ENCODE results near the gene NUCKS1.

NUCKS1 gene

GRCh38 chr1:205703072-205703471 lies 46.9 kb downstream of the NUCKS1 start:
- TF ChIP-seq ARNTL (CRISPR knock-in tag; IDR thresholded peaks at IDR 0.05; ENCODE audit: borderline replicate concordance, low read depth) (no peak), ZNF8 (CRISPR knock-in tag; IDR thresholded peaks at IDR 0.05) (no peak), BACH2 (CRISPR knock-in tag; IDR thresholded peaks at IDR 0.05; ENCODE audit: borderline replicate concordance) (no peak), PPARA (CRISPR knock-in tag; IDR thresholded peaks at IDR 0.05; ENCODE audit: borderline replicate concordance) (no peak), POU6F1 (CRISPR knock-in tag; IDR thresholded peaks at IDR 0.05; ENCODE audit: borderline replicate concordance, low read depth) (no peak), OSR1 (CRISPR knock-in tag; IDR thresholded peaks at IDR 0.05) (no peak), RARB (CRISPR knock-in tag; IDR thresholded peaks at IDR 0.05) (no peak), ZNF565 (CRISPR knock-in tag; conservative IDR thresholded peaks at IDR 0.05; ENCODE audit: low read depth) (no peak), SNAI2 (CRISPR knock-in tag; IDR thresholded peaks at IDR 0.05) (no peak), TOX (CRISPR knock-in tag; IDR thresholded peaks at IDR 0.05; ENCODE audit: borderline replicate concordance) (no peak), GLIS3 (CRISPR knock-in tag; IDR thresholded peaks at IDR 0.05) (no peak), ZNF70 (CRISPR knock-in tag; IDR thresholded peaks at IDR 0.05) (no peak), TCF4 (CRISPR knock-in tag; IDR thresholded peaks at IDR 0.05; ENCODE audit: borderline replicate concordance) (no peak), ZFP30 (CRISPR knock-in tag; IDR thresholded peaks at IDR 0.05) (no peak), ISL1 (CRISPR knock-in tag; IDR thresholded peaks at IDR 0.05) (no peak), ZFP3 (CRISPR knock-in tag; IDR thresholded peaks at IDR 0.05) (no peak)
- TF ChIP-seq, protein P1, sequence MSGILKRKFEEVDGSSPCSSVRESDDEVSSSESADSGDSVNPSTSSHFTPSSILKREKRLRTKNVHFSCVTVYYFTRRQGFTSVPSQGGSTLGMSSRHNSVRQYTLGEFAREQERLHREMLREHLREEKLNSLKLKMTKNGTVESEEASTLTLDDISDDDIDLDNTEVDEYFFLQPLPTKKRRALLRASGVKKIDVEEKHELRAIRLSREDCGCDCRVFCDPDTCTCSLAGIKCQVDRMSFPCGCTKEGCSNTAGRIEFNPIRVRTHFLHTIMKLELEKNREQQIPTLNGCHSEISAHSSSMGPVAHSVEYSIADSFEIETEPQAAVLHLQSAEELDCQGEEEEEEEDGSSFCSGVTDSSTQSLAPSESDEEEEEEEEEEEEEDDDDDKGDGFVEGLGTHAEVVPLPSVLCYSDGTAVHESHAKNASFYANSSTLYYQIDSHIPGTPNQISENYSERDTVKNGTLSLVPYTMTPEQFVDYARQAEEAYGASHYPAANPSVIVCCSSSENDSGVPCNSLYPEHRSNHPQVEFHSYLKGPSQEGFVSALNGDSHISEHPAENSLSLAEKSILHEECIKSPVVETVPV (CRISPR knock-in tag; IDR thresholded peaks at IDR 0.05), result no peak
- TF ChIP-seq, protein P2, sequence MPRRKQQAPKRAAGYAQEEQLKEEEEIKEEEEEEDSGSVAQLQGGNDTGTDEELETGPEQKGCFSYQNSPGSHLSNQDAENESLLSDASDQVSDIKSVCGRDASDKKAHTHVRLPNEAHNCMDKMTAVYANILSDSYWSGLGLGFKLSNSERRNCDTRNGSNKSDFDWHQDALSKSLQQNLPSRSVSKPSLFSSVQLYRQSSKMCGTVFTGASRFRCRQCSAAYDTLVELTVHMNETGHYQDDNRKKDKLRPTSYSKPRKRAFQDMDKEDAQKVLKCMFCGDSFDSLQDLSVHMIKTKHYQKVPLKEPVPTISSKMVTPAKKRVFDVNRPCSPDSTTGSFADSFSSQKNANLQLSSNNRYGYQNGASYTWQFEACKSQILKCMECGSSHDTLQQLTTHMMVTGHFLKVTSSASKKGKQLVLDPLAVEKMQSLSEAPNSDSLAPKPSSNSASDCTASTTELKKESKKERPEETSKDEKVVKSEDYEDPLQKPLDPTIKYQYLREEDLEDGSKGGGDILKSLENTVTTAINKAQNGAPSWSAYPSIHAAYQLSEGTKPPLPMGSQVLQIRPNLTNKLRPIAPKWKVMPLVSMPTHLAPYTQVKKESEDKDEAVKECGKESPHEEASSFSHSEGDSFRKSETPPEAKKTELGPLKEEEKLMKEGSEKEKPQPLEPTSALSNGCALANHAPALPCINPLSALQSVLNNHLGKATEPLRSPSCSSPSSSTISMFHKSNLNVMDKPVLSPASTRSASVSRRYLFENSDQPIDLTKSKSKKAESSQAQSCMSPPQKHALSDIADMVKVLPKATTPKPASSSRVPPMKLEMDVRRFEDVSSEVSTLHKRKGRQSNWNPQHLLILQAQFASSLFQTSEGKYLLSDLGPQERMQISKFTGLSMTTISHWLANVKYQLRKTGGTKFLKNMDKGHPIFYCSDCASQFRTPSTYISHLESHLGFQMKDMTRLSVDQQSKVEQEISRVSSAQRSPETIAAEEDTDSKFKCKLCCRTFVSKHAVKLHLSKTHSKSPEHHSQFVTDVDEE (CRISPR knock-in tag; IDR thresholded peaks at IDR 0.05), result no peak
- TF ChIP-seq, protein P3, sequence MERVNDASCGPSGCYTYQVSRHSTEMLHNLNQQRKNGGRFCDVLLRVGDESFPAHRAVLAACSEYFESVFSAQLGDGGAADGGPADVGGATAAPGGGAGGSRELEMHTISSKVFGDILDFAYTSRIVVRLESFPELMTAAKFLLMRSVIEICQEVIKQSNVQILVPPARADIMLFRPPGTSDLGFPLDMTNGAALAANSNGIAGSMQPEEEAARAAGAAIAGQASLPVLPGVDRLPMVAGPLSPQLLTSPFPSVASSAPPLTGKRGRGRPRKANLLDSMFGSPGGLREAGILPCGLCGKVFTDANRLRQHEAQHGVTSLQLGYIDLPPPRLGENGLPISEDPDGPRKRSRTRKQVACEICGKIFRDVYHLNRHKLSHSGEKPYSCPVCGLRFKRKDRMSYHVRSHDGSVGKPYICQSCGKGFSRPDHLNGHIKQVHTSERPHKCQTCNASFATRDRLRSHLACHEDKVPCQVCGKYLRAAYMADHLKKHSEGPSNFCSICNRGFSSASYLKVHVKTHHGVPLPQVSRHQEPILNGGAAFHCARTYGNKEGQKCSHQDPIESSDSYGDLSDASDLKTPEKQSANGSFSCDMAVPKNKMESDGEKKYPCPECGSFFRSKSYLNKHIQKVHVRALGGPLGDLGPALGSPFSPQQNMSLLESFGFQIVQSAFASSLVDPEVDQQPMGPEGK (CRISPR knock-in tag; IDR thresholded peaks at IDR 0.05; ENCODE audit: borderline replicate concordance), result no peak
- no peak for ATAC-seq

DNA sequence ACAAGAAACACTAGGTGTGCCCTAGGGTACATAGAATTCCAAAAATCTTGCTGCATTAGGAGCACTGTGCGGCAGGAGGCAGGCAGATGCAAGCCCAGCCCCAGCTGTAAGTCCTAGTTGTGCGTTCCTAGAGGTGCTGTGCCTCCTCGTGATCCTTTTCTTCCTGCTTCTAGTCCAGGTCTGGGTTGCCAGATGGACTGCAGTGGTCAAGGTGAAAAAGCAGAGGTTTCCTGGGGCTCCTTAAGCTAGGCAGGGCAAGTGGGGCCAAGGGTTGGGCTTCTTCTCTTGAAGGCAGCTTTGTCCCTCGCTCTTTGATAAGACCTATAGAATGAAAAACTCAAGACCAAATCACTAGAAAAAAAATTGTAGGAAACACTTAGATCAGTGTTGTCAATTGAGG lies 48.1 kb downstream of the NUCKS1 start:
- no peak for ATAC-seq
- TF ChIP-seq ZFP3 (CRISPR knock-in tag; IDR thresholded peaks at IDR 0.05), result no peak
- no peak for TF ChIP-seq SNAI2 (CRISPR knock-in tag; IDR thresholded peaks at IDR 0.05)
- TF ChIP-seq, protein P4, sequence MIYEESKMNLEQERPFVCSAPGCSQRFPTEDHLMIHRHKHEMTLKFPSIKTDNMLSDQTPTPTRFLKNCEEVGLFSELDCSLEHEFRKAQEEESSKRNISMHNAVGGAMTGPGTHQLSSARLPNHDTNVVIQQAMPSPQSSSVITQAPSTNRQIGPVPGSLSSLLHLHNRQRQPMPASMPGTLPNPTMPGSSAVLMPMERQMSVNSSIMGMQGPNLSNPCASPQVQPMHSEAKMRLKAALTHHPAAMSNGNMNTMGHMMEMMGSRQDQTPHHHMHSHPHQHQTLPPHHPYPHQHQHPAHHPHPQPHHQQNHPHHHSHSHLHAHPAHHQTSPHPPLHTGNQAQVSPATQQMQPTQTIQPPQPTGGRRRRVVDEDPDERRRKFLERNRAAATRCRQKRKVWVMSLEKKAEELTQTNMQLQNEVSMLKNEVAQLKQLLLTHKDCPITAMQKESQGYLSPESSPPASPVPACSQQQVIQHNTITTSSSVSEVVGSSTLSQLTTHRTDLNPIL (CRISPR knock-in tag; IDR thresholded peaks at IDR 0.05; ENCODE audit: low read depth), result no peak
- no peak for TF ChIP-seq ARNTL (CRISPR knock-in tag; IDR thresholded peaks at IDR 0.05; ENCODE audit: borderline replicate concordance, low read depth)
- no peak for TF ChIP-seq ZFP30 (CRISPR knock-in tag; IDR thresholded peaks at IDR 0.05)
- TF ChIP-seq, protein P2 (CRISPR knock-in tag; IDR thresholded peaks at IDR 0.05), result no peak
- TF ChIP-seq ZNF565 (CRISPR knock-in tag; conservative IDR thresholded peaks at IDR 0.05; ENCODE audit: low read depth), result no peak
- TF ChIP-seq POU6F1 (CRISPR knock-in tag; IDR thresholded peaks at IDR 0.05; ENCODE audit: borderline replicate concordance, low read depth), result no peak
- TF ChIP-seq, protein P3 (CRISPR knock-in tag; IDR thresholded peaks at IDR 0.05; ENCODE audit: borderline replicate concordance), result no peak
- no peak for TF ChIP-seq ZC3H10 (CRISPR knock-in tag; IDR thresholded peaks at IDR 0.05)
- TF ChIP-seq PPARA (CRISPR knock-in tag; IDR thresholded peaks at IDR 0.05; ENCODE audit: borderline replicate concordance), result no peak
- TF ChIP-seq, protein P1 (CRISPR knock-in tag; IDR thresholded peaks at IDR 0.05), result no peak
